ENCODE data around the gene SYNC.
"Not testable (repeated sequence)": the region's sequence is repeated elsewhere in the genome, so short reads cannot be mapped to it uniquely, and the experiment has no call there.

The SYNC gene

GRCh38 chr1:32724678-32725614, 22.4 kb upstream of the SYNC start:
- DNase-seq (ENCODE audit: low read depth) = no peak

- DNase-seq (ENCODE audit: low read depth) = no peak
Measured at GRCh38 chr1:32719681-32720275, 17.2 kb upstream of the SYNC start.

- DNase-seq (ENCODE audit: low read depth) = no peak
Measured at GRCh38 chr1:32718527-32718926, 16.0 kb upstream of the SYNC start.

GRCh38 chr1:32718036-32718435, 15.5 kb upstream of the SYNC start:
- DNase-seq (ENCODE audit: low read depth) = no peak

GRCh38 chr1:32717503-32717902, 14.9 kb upstream of the SYNC start:
- DNase-seq (ENCODE audit: low read depth) = no peak

GRCh38 chr1:32716312-32717148, 14.0 kb upstream of the SYNC start:
- no peak for DNase-seq (ENCODE audit: low read depth)

GRCh38 chr1:32715901-32716311, 13.3 kb upstream of the SYNC start:
- no peak for DNase-seq (ENCODE audit: low read depth)

GRCh38 chr1:32714277-32714676, 11.7 kb upstream of the SYNC start:
- DNase-seq (ENCODE audit: low read depth) = no peak

GRCh38 chr1:32713081-32713480, 10.5 kb upstream of the SYNC start:
- DNase-seq (ENCODE audit: low read depth) = no peak

- not testable (repeated sequence) for DNase-seq (ENCODE audit: low read depth)
Measured at GRCh38 chr1:32711221-32711620, 8.7 kb upstream of the SYNC start.

- no peak for DNase-seq (ENCODE audit: low read depth)
Measured at GRCh38 chr1:32709476-32709875, 6.9 kb upstream of the SYNC start.

- DNase-seq (ENCODE audit: low read depth) = no peak
Measured at GRCh38 chr1:32709075-32709474, 6.5 kb upstream of the SYNC start.

- no peak for DNase-seq (ENCODE audit: low read depth)
Measured at GRCh38 chr1:32706491-32706890, 3.9 kb upstream of the SYNC start.

- no peak for DNase-seq (ENCODE audit: low read depth)
Measured at GRCh38 chr1:32705516-32705915, 2.9 kb upstream of the SYNC start.

GRCh38 chr1:32703479-32704291, 1.1 kb upstream of the SYNC start:
- no peak for DNase-seq (ENCODE audit: low read depth)

- no peak for DNase-seq (ENCODE audit: low read depth)
Measured at GRCh38 chr1:32701951-32702598, 495 bp downstream of the SYNC start.

GRCh38 chr1:32701421-32701911, 1.1 kb downstream of the SYNC start:
- DNase-seq (ENCODE audit: low read depth) = no peak

GRCh38 chr1:32696996-32697395, 5.6 kb downstream of the SYNC start:
- not testable (repeated sequence) for DNase-seq (ENCODE audit: low read depth)

GRCh38 chr1:32696041-32696440, 6.5 kb downstream of the SYNC start:
- no peak for DNase-seq (ENCODE audit: low read depth)

GRCh38 chr1:32695098-32695904, 7.3 kb downstream of the SYNC start:
- DNase-seq (ENCODE audit: low read depth) = no peak

All from activated T-helper 1 cell treated with Interleukin-2 at 50 U/mL for 16 hours (primary cell).